Left lung (tissue), 10 donors: ENCODE measurements around the gene AMMECR1. TPM values are rescaled to one million over a fixed set of nuclear protein-coding genes. Genes with fewer than 3 reads are reported as not detected.

Experiments used
- ATAC-seq: fragments of 200-7000 bp; cut with Tn5 transposase; one replicate; pipeline ENCODE4 v1.9.1; 2020; ENCODE audit warnings: moderate library complexity
- DNase-seq, 4 donors: peaks; one replicate each; pipeline ENCODE4 v3.0.0-alpha.2; 2013 to 2020
- H3K27ac ChIP-seq, 2 donors: fragments of 200-600 bp; sonication (generic) in 1 of 2; one replicate each; pipeline versions ENCODE4 v1.5.0 to v1.8.0; 2020 to 2021
- H3K27me3 ChIP-seq, 2 donors: fragments of 200-600 bp; sonication (generic) in 1 of 2; one replicate each; pipeline versions ENCODE4 v1.5.0 to v1.8.0; 2020 to 2021
- H3K36me3 ChIP-seq, 2 donors: fragments of 200-600 bp; sonication (generic) in 1 of 2; one replicate each; pipeline versions ENCODE4 v1.5.0 to v1.8.0; 2020 to 2021
- H3K4me1 ChIP-seq, 2 donors: fragments of 200-600 bp; one replicate each; pipeline ENCODE4 v1.8.0; 2021
- H3K4me3 ChIP-seq, 2 donors: fragments of 200-600 bp; sonication (generic) in 1 of 2; one replicate each; pipeline versions ENCODE4 v1.5.0 to v1.8.0; 2020 to 2021; ENCODE audit warnings: mild to moderate bottlenecking in 1 of 2
- H3K9me3 ChIP-seq, 2 donors: fragments of 200-600 bp; sonication (generic) in 1 of 2; one replicate each; pipeline versions ENCODE4 v1.5.0 to v1.8.0; 2020 to 2021
- CTCF ChIP-seq, 2 donors: fragments of 200-600 bp; sonication (generic) in 1 of 2; IDR thresholded peaks; one replicate each; pipeline versions ENCODE4 v1.5.0 to v1.8.0; 2021; ENCODE audit warnings: antibody characterized with exemption in 2 of 2
- intact Hi-C, 2 donors: fragments of 100-400 bp; cut with DNase I; formaldehyde crosslinking; loops; one replicate each; pipeline versions ENCODE4 v1.11.2 to v1.14.2; 2022
- polyA plus RNA-seq, 6 donors: library from polyadenylated mRNA; unstranded; fragments of 120-200 nt; gene quantifications; one replicate each; pipeline ENCODE4 v1.2.1, GENCODE V29; 2013; ENCODE audit not compliant: insufficient read length in 6 of 6
- total RNA-seq, 2 donors: library from RNA; stranded (reverse); fragmentation: NEBNext Ultra II Directional; extraction: Animal tissue kit (Norgen Biotek cat#: 25700); gene quantifications; one replicate each; pipeline ENCODE4 v1.2.1, GENCODE V29; 2021
- donor health status: DM: no; HTN: yes; CAD: no.
- donor health status: DM: no; HTN: no; CAD: no.

AMMECR1 gene
- total and polyA plus RNA-seq, 8 donors = 8.9 to 15.2 (median 12.7) TPM

GRCh38 chrX:110211340-110211739 is 106.5 kb downstream of the AMMECR1 start:
- Histone ChIP-seq H3K36me3 (no peaks in the 10 kb centered on the region), H3K27ac (no peak overlapping the region), H3K27me3 (no peaks in the 10 kb centered on the region), H3K4me1 (no peaks in the 10 kb centered on the region), H3K9me3 (no peaks in the 10 kb centered on the region), H3K4me3 (no peak overlapping the region)
- intact Hi-C loops = no loop called here
- DNase-seq (no peak), ATAC-seq (no peak)
- no peak for TF ChIP-seq CTCF (IDR thresholded peaks at IDR 0.05)

GRCh38 chrX:110210417-110211139 is 107.3 kb downstream of the AMMECR1 start:
- no peak for DNase-seq
- H3K36me3 ChIP-seq = no peaks in the 10 kb centered on the region
- no peaks in the 10 kb centered on the region for H3K4me1 ChIP-seq
- no peak overlapping the region for H3K4me3 ChIP-seq
- intact Hi-C loops = no loop called here
- ATAC-seq = no peak
- no peaks in the 10 kb centered on the region for H3K27me3 ChIP-seq
- no peak for TF ChIP-seq CTCF (IDR thresholded peaks at IDR 0.05)
- no peaks in the 10 kb centered on the region for H3K9me3 ChIP-seq
- H3K27ac ChIP-seq = no peak overlapping the region

- no peak for TF ChIP-seq CTCF (IDR thresholded peaks at IDR 0.05)
- no peaks in the 10 kb centered on the region for H3K4me1 ChIP-seq
- H3K4me3 ChIP-seq = no peak overlapping the region
- intact Hi-C loops = no loop called here
- no peak for ATAC-seq
- no peaks in the 10 kb centered on the region for H3K9me3 ChIP-seq
- no peaks in the 10 kb centered on the region for H3K36me3 ChIP-seq
- H3K27me3 ChIP-seq = peaks cover 0 to 6% of the 10 kb centered on the region in 2 donors
- no peak overlapping the region for H3K27ac ChIP-seq
- DNase-seq = no peak
These were observed 109.8 kb downstream of the AMMECR1 start for GRCh38 chrX:110208092-110208491.

GRCh38 chrX:110204986-110205385 is 112.9 kb downstream of the AMMECR1 start:
- H3K27me3 ChIP-seq = peaks cover 0 to 6% of the 10 kb centered on the region in 2 donors
- H3K9me3 ChIP-seq = no peaks in the 10 kb centered on the region
- H3K4me1 ChIP-seq = no peaks in the 10 kb centered on the region
- H3K36me3 ChIP-seq = no peaks in the 10 kb centered on the region
- H3K4me3 ChIP-seq = no peak overlapping the region
- no peak for TF ChIP-seq CTCF (IDR thresholded peaks at IDR 0.05)
- ATAC-seq (no peak), DNase-seq (no peak)
- intact Hi-C loops = no loop called here
- no peak overlapping the region for H3K27ac ChIP-seq

- ATAC-seq (no peak), DNase-seq (no peak)
- no peaks in the 10 kb centered on the region for H3K9me3 ChIP-seq
- no peak for TF ChIP-seq CTCF (IDR thresholded peaks at IDR 0.05)
- H3K27me3 ChIP-seq = peaks cover 0 to 10% of the 10 kb centered on the region in 2 donors
- H3K36me3 ChIP-seq = no peaks in the 10 kb centered on the region
- no peak overlapping the region for H3K4me3 ChIP-seq
- no peaks in the 10 kb centered on the region for H3K4me1 ChIP-seq
- H3K27ac ChIP-seq = no peak overlapping the region
- intact Hi-C loops = no loop called here
These were observed 116.1 kb downstream of the AMMECR1 start for GRCh38 chrX:110201799-110202198.
